IMR-90 (cell line): ENCODE measurements around the gene C1R. TPM values are rescaled to one million over a fixed set of nuclear protein-coding genes. Genes with fewer than 3 reads are reported as not detected.

Experiments
- ATAC-seq: fragments of 200-7000 bp; cut with Tn5 transposase; 2 replicates; pipeline ENCODE4 v1.9.1; 2020; ENCODE audit warnings: low read depth, mild to moderate bottlenecking, moderate library complexity
- BruUV-seq: library from RNA; stranded (reverse); fragments of 400-500 nt; replicated peaks from 2 replicates; lab custom pipeline; 2021; lab: Mats Ljungman, UMichigan
- CTCF ChIA-PET: fragments of 300-600 bp; formaldehyde crosslinking; extraction: SDS; loops from one replicate; lab custom pipeline; 2021; ENCODE audit warnings: antibody characterized with exemption; lab: Yijun Ruan, JAX
- POLR2A ChIA-PET: fragments of 300-600 bp; sonication (Branson Sonifier 250); formaldehyde crosslinking; loops from one replicate; lab custom pipeline; 2022; ENCODE audit warnings: antibody characterized with exemption; ENCODE audit not compliant: unreplicated experiment; lab: Charles Lee
- DNase-seq: peaks from one replicate; pipeline ENCODE4 v3.0.0; 2013
- H2AFZ ChIP-seq: replicated peaks from 2 replicates; pipeline ENCODE3; 2013; ENCODE audit warnings: low read length, mild to moderate bottlenecking; ENCODE audit not compliant: poor library complexity
- H2AK5ac ChIP-seq: 2 replicates; pipeline ENCODE4 v1.6.1; 2013; ENCODE audit warnings: low read depth, low read length, inconsistent platforms
- H2AK9ac ChIP-seq: replicated peaks from 2 replicates; pipeline ENCODE3; 2013; ENCODE audit warnings: mild to moderate bottlenecking, low read depth, low read length, moderate library complexity; ENCODE audit not compliant: poor library complexity
- H2BK120ac ChIP-seq: 2 replicates; pipeline ENCODE4 v1.6.1; 2013; ENCODE audit warnings: low read depth, low read length, inconsistent platforms
- H2BK15ac ChIP-seq: 3 replicates; pipeline ENCODE4 v1.6.1; 2013; ENCODE audit warnings: low read depth, low read length, inconsistent platforms
- H2BK20ac ChIP-seq: 2 replicates; pipeline ENCODE4 v1.6.1; 2013; ENCODE audit warnings: low read depth, mild to moderate bottlenecking, inconsistent platforms, low read length, moderate library complexity
- H2BK5ac ChIP-seq: 2 replicates; pipeline ENCODE4 v1.6.1; 2013; ENCODE audit warnings: mild to moderate bottlenecking, low read depth, low read length, inconsistent platforms; ENCODE audit not compliant: poor library complexity, severe bottlenecking
- H3K14ac ChIP-seq: replicated peaks from 2 replicates; pipeline ENCODE4 v1.6.1; 2013; ENCODE audit warnings: low read depth, low read length, inconsistent platforms
- H3K18ac ChIP-seq: 2 replicates; pipeline ENCODE4 v1.6.1; 2013; ENCODE audit warnings: low read depth, low read length, control low read depth
- H3K23ac ChIP-seq: 2 replicates; pipeline ENCODE4 v1.6.1; 2013; ENCODE audit warnings: low read depth, low read length, inconsistent platforms
- H3K27ac ChIP-seq: 2 replicates; pipeline ENCODE4 v1.5.1; 2013; ENCODE audit warnings: mild to moderate bottlenecking, control low read depth, low read length; ENCODE audit not compliant: insufficient read depth
- H3K27me3 ChIP-seq: 2 replicates; pipeline ENCODE4 v1.6.1; 2013; ENCODE audit warnings: low read length; ENCODE audit not compliant: control insufficient read depth, insufficient read depth
- H3K36me3 ChIP-seq: 2 replicates; pipeline ENCODE4 v1.6.1; 2013; ENCODE audit warnings: low read length, mixed read lengths; ENCODE audit not compliant: control insufficient read depth, insufficient read depth
- H3K4ac ChIP-seq: 2 replicates; pipeline ENCODE4 v1.6.1; 2013; ENCODE audit warnings: low read depth, low read length, inconsistent platforms
- H3K4me1 ChIP-seq: 2 replicates; pipeline ENCODE4 v1.6.1; 2013; ENCODE audit warnings: low read length, mixed read lengths; ENCODE audit not compliant: control insufficient read depth, insufficient read depth
- H3K4me2 ChIP-seq: 2 replicates; pipeline ENCODE4 v1.6.1; 2013; ENCODE audit warnings: low read depth, mild to moderate bottlenecking, control low read depth, low read length, moderate library complexity
- H3K4me3 ChIP-seq: 2 replicates; pipeline ENCODE4 v1.5.1; 2013; ENCODE audit warnings: low read depth, mild to moderate bottlenecking, control low read depth, low read length, moderate library complexity; ENCODE audit not compliant: insufficient read depth
- H3K56ac ChIP-seq: 2 replicates; pipeline ENCODE4 v1.6.1; 2013; ENCODE audit warnings: low read length, inconsistent platforms; ENCODE audit not compliant: insufficient read depth; ENCODE audit errors: extremely low read depth
- H3K79me1 ChIP-seq, 2 experiments: 2 replicates each; pipeline ENCODE4 v1.6.1; 2013; ENCODE audit warnings: low read length in 2 of 2, inconsistent platforms in 1 of 2, low read depth in 1 of 2
- H3K9ac ChIP-seq: 2 replicates; pipeline ENCODE4 v1.6.1; 2013; ENCODE audit warnings: low read depth, low read length, control low read depth
- H3K9me1 ChIP-seq: 2 replicates; pipeline ENCODE4 v1.6.1; 2013; ENCODE audit warnings: low read length, inconsistent platforms; ENCODE audit not compliant: insufficient read depth
- H3K9me3 ChIP-seq: 2 replicates; pipeline ENCODE4 v1.6.1; 2013; ENCODE audit warnings: low read length; ENCODE audit not compliant: control insufficient read depth, insufficient read depth
- H4K20me1 ChIP-seq: 2 replicates; pipeline ENCODE4 v1.6.1; 2013; ENCODE audit warnings: low read length, inconsistent platforms; ENCODE audit not compliant: insufficient read depth
- H4K5ac ChIP-seq: 2 replicates; pipeline ENCODE4 v1.6.1; 2013; ENCODE audit warnings: mild to moderate bottlenecking, low read depth, low read length, control low read depth
- H4K8ac ChIP-seq, 2 experiments: 2 replicates each; pipeline ENCODE4 v1.6.1; 2013; ENCODE audit warnings: low read depth in 2 of 2, low read length in 2 of 2, control low read depth in 1 of 2, inconsistent platforms in 1 of 2
- H4K91ac ChIP-seq: 2 replicates; pipeline ENCODE4 v1.6.1; 2013; ENCODE audit warnings: low read depth, low read length, inconsistent platforms; ENCODE audit not compliant: insufficient read depth
- BHLHE40 ChIP-seq: fragments of 150-350 bp; IDR thresholded peaks from 2 replicates; pipeline ENCODE4 v1.6.1; 2016; ENCODE audit warnings: mild to moderate bottlenecking, low read depth, low read length
- CEBPB ChIP-seq: IDR thresholded peaks from 2 replicates; pipeline ENCODE4 v1.6.1; 2012; ENCODE audit warnings: low read depth, low read length, improper control_type of control experiment
- CHD1 ChIP-seq: IDR thresholded peaks from 2 replicates; pipeline ENCODE4 v1.6.1; 2012; ENCODE audit warnings: low read depth, low read length, improper control_type of control experiment
- CTCF ChIP-seq: conservative IDR thresholded peaks from 2 replicates; pipeline ENCODE4 v1.5.1; 2012; ENCODE audit warnings: mild to moderate bottlenecking, low read depth, low read length, improper control_type of control experiment
- ELK1 ChIP-seq: fragments of 150-350 bp; IDR thresholded peaks from 2 replicates; pipeline ENCODE4 v1.6.1; 2016; ENCODE audit warnings: low read depth, mild to moderate bottlenecking, low read length, moderate library complexity, borderline replicate concordance
- FOS ChIP-seq: fragments of 150-350 bp; IDR thresholded peaks from 2 replicates; pipeline ENCODE4 v1.6.1; 2016; ENCODE audit warnings: low read depth, low read length
- MAFK ChIP-seq: IDR thresholded peaks from 2 replicates; pipeline ENCODE4 v1.6.1; 2012; ENCODE audit warnings: low read depth, low read length, improper control_type of control experiment
- MAZ ChIP-seq: IDR thresholded peaks from 2 replicates; pipeline ENCODE4 v1.6.1; 2012; ENCODE audit warnings: low read depth, mild to moderate bottlenecking, low read length, improper control_type of control experiment, moderate library complexity, borderline replicate concordance
- MXI1 ChIP-seq: IDR thresholded peaks from 2 replicates; pipeline ENCODE4 v1.6.1; 2012; ENCODE audit warnings: low read depth, mild to moderate bottlenecking, low read length, moderate library complexity, borderline replicate concordance
- NFE2L2 ChIP-seq: fragments of 150-350 bp; IDR thresholded peaks from 2 replicates; pipeline ENCODE4 v1.6.1; 2016; ENCODE audit warnings: low read depth, mild to moderate bottlenecking, low read length
- POLR2A ChIP-seq: IDR thresholded peaks from 2 replicates; pipeline ENCODE4 v1.6.1; 2012; ENCODE audit warnings: mild to moderate bottlenecking, low read depth, low read length
- RAD21 ChIP-seq: IDR thresholded peaks from 2 replicates; pipeline ENCODE4 v1.6.1; 2012; ENCODE audit warnings: low read length, improper control_type of control experiment
- RCOR1 ChIP-seq: IDR thresholded peaks from 2 replicates; pipeline ENCODE4 v1.6.1; 2012; ENCODE audit warnings: mild to moderate bottlenecking, low read length, improper control_type of control experiment; ENCODE audit not compliant: insufficient replicate concordance
- RFX5 ChIP-seq: IDR thresholded peaks from 2 replicates; pipeline ENCODE4 v1.8.0; 2012; ENCODE audit warnings: low read depth, mild to moderate bottlenecking, low read length, moderate library complexity
- SMC3 ChIP-seq: fragments of 150-350 bp; IDR thresholded peaks from 2 replicates; pipeline ENCODE4 v1.6.1; 2016; ENCODE audit warnings: low read depth, mild to moderate bottlenecking, antibody characterized with exemption, low read length, moderate library complexity
- USF2 ChIP-seq: fragments of 150-350 bp; IDR thresholded peaks from 2 replicates; pipeline ENCODE4 v1.6.1; 2017; ENCODE audit warnings: mild to moderate bottlenecking, antibody characterized with exemption, low read length, low read depth
- WGBS, 2 experiments: methylation state at CpG; one replicate each; pipeline versions ENCODE4 v1.1.5 to v1.1.7; 2013; ENCODE audit warnings: missing lambda C conversion rate in 2 of 2; ENCODE audit not compliant: insufficient read length in 1 of 2; ENCODE audit errors: extremely low coverage in 2 of 2; 5-methylcytosine and 5-hydroxymethylcytosine counted together
- dilution Hi-C: fragments of 300-500 bp; cut with HindIII; formaldehyde crosslinking; loops from one replicate; pipeline ENCODE4 v1.14.3; 2018; ENCODE audit warnings: low sequenced_read_pairs; ENCODE audit not compliant: unreplicated experiment
- in situ Hi-C: fragments of 300-500 bp; cut with MboI; formaldehyde crosslinking; loops from 3 replicates; pipeline ENCODE4 v1.14.3; 2019; ENCODE audit warnings: low sequenced_read_pairs, inconsistent platforms, mixed read lengths
- intact Hi-C: fragments of 100-400 bp; cut with micrococcal nuclease; formaldehyde crosslinking; loops from 2 replicates; pipeline ENCODE4 v1.10.0; 2022
- polyA plus RNA-seq, 3 experiments: library from polyadenylated mRNA; depleted of rRNA; stranded (reverse); fragments of >200 nt; gene quantifications; 2 replicates each; pipeline ENCODE4 v1.2.3, GENCODE V29; 2012; ENCODE audit warnings: low replicate concordance in 1 of 3
- total RNA-seq: library from RNA; depleted of rRNA; stranded (reverse); fragments of >200 nt; gene quantifications from 2 replicates; pipeline ENCODE4 v1.2.3, GENCODE V29; 2012

Gene C1R
- total and polyA plus RNA-seq, 2 of the 4 experiments (the other 2 are of a cell fraction): 38.4 to 165 TPM

GRCh38 chr12:7046383-7047105 is 45.7 kb downstream of the C1R start:
- no peaks in the 10 kb centered on the region for H4K20me1 ChIP-seq
- H2BK5ac ChIP-seq: no peak overlapping the region
- no peak overlapping the region for H3K4me2 ChIP-seq
- ATAC-seq: no peak
- BruUV-seq: no TSS peak
- no peak overlapping the region for H2AFZ ChIP-seq
- no peaks in the 10 kb centered on the region for H3K9me1 ChIP-seq
- TF ChIP-seq MXI1: no peak
- TF ChIP-seq FOS: no peak
- no peak for TF ChIP-seq BHLHE40
- TF ChIP-seq CHD1: no peak
- no peak for TF ChIP-seq MAFK
- no peak for TF ChIP-seq CEBPB
- TF ChIP-seq POLR2A: no peak
- TF ChIP-seq RCOR1: no peak
- no peak for TF ChIP-seq CTCF
- TF ChIP-seq MAZ: no peak
- no peak for TF ChIP-seq RFX5
- no peak for TF ChIP-seq ELK1
- no peak for TF ChIP-seq SMC3
- no peak for TF ChIP-seq USF2
- TF ChIP-seq NFE2L2: no peak
- no peak for TF ChIP-seq RAD21
- no peak overlapping the region for H2AK5ac ChIP-seq
- CTCF ChIA-PET: no interaction called here
- H3K56ac ChIP-seq: no peak overlapping the region
- H3K9ac ChIP-seq: no peak overlapping the region
- H3K4ac ChIP-seq: no peak overlapping the region
- H4K8ac ChIP-seq: no peak overlapping the region
- H3K79me1 ChIP-seq: no peaks in the 10 kb centered on the region
- no peak overlapping the region for H4K91ac ChIP-seq
- POLR2A ChIA-PET: no interaction called here
- DNase-seq: no peak
- no peak overlapping the region for H2BK15ac ChIP-seq
- no peak overlapping the region for H2BK120ac ChIP-seq
- peaks cover 6% of the 10 kb centered on the region for H3K27me3 ChIP-seq
- no peak overlapping the region for H3K14ac ChIP-seq
- no peak overlapping the region for H3K18ac ChIP-seq
- H4K5ac ChIP-seq: no peak overlapping the region
- in situ Hi-C loops (no loop called here), intact Hi-C loops (no loop called here), dilution Hi-C loops (no loop called here)
- no peaks in the 10 kb centered on the region for H3K4me1 ChIP-seq
- no peaks in the 10 kb centered on the region for H3K36me3 ChIP-seq
- no peaks in the 10 kb centered on the region for H3K9me3 ChIP-seq
- H3K4me3 ChIP-seq: no peak overlapping the region
- H3K27ac ChIP-seq: no peak overlapping the region
- 83% methylated on average over 1 of the region's 5 CpGs; no CpG with 5 or more reads in 1 of the 2 experiments for WGBS, 2 experiments
- no peak overlapping the region for H2AK9ac ChIP-seq
- H3K23ac ChIP-seq: no peak overlapping the region
- H2BK20ac ChIP-seq: no peak overlapping the region
